Measurements from ENCODE around the gene TUB. TPM values are rescaled to one million over a fixed set of nuclear protein-coding genes. Genes with fewer than 3 reads are reported as not detected.

The TUB gene
- 0.13 and 0.25 TPM in 2 replicates for total RNA-seq

GRCh38 chr11:8080674-8081590 is at the start of gene TUB:
TUB (plus strand) TSS chr11:8081211; CDS start chr11:8081511, 300 bp downstream.

Other genes starting within 250 kb of the TUB start
- not detected in 2 replicates for gene OR10A6, start 149.9 kb upstream of the TUB start, total RNA-seq
- not detected in 2 replicates for gene OR10A3, start 139.5 kb upstream of the TUB start, total RNA-seq
- not detected in 2 replicates for gene NLRP10, start 115.8 kb upstream of the TUB start, total RNA-seq
- 326 and 363 TPM in 2 replicates for gene EIF3F, start 93.9 kb upstream of the TUB start, total RNA-seq
- gene RIC3, start 87.8 kb downstream of the TUB start, total RNA-seq: not detected in 2 replicates
- 0.20 TPM in 1 of 2 replicates, not detected in the other for gene LMO1, start 182.7 kb downstream of the TUB start, total RNA-seq

All from mammary microvascular endothelial cell (primary cell).